ENCODE results near the gene MB.
A peak's percentile ranks its signal among the peaks of the same experiment; 100 is the strongest.
"Not testable (repeated sequence)": the region's sequence is repeated elsewhere in the genome, so short reads cannot be mapped to it uniquely, and the experiment has no call there.

The MB gene

GRCh38 chr22:35617137-35617755 is at the start of gene MB:
MB (minus strand) TSS chr22:35617329; CDS start chr22:35617257, 72 bp downstream.
- DNase-seq (ENCODE audit: low read depth), result no peak

DNA sequence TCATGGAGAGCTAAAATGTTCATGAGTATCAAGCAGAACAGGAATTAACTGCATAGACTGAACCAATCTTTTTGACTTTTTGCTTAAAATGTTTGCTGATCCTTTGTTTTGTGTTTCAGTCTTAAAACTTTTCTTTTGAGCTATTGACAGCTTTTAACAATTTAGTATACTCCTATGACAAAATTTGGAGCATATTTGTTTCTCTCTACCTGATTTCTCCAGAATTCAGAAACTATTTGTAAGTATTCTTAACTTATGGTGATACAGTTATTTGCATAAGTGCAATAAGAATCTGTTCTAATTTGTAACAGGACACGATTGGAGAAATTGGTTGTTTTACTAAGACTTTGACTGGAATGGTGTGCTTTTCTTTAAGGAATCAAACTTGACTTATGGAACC is 49.6 kb upstream of the MB start:
- not testable (repeated sequence) for DNase-seq (ENCODE audit: low read depth)

DNA sequence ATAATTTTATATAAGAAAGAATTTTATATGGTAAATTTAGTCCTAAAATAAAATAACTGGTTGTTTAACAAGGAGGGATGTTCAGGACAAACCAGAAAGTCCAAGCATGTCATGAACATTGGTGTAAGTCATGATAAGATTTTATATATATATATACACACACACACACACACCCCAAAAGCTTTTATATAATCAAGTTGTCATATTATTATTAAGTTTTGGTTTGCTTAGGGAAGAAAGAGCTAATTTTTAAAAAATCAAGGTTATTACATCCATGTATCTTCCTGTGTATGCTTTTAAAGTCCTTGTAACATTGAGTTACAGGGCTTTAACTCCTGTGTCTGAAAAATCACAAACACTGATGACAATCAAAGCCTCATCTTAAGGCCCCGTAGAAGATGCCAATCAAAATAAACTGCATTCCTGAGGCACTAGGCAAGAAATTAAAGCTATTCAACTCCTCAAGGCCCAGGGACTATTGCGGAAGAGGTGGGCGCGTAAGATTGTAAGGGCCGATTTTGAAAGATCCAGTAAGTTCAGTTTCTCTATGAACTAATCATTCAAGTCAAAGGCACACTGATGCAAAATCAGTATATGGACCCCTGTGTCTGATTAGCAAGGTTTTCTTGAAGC is 47.9 kb upstream of the MB start:
- no peak for DNase-seq (ENCODE audit: low read depth)

GRCh38 chr22:35663371-35663770 is 46.2 kb upstream of the MB start:
- DNase-seq (ENCODE audit: low read depth), result no peak

- no peak for DNase-seq (ENCODE audit: low read depth)
Observed at GRCh38 chr22:35662914-35663313, 45.8 kb upstream of the MB start.

GRCh38 chr22:35661464-35661863 is 44.3 kb upstream of the MB start:
- no peak for DNase-seq (ENCODE audit: low read depth)

GRCh38 chr22:35660291-35661127 is 43.4 kb upstream of the MB start:
- DNase-seq (ENCODE audit: low read depth), result peak; percentile 36

- DNase-seq (ENCODE audit: low read depth), result no peak
Observed at GRCh38 chr22:35657571-35658312, 40.6 kb upstream of the MB start.

DNA sequence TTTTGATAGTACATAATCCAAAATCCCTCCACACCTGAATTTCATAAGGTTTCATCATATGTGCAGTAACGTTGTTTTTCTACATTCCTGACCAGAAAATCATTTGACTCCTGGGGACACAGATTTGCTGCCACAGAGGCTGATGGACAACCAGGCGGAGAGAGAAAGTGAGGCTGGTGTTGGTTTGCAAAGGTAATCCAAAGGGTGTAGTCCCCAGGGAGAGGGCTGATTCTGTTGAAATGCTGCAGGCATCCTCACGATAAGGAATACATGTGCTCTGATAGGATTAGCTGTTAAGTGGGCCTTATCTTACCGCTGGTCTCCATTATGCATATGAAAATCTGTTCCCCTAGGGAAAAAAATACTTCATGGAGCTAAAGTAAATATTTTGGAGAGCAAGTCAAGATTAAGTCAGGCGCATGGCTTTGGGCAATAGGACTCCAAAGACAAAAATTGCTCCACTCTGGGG is 39.2 kb upstream of the MB start:
- DNase-seq (ENCODE audit: low read depth), result no peak

- DNase-seq (ENCODE audit: low read depth), result no peak
Observed at GRCh38 chr22:35653824-35654223, 36.7 kb upstream of the MB start.

GRCh38 chr22:35651085-35651484 is 34.0 kb upstream of the MB start:
- DNase-seq (ENCODE audit: low read depth), result no peak

DNA sequence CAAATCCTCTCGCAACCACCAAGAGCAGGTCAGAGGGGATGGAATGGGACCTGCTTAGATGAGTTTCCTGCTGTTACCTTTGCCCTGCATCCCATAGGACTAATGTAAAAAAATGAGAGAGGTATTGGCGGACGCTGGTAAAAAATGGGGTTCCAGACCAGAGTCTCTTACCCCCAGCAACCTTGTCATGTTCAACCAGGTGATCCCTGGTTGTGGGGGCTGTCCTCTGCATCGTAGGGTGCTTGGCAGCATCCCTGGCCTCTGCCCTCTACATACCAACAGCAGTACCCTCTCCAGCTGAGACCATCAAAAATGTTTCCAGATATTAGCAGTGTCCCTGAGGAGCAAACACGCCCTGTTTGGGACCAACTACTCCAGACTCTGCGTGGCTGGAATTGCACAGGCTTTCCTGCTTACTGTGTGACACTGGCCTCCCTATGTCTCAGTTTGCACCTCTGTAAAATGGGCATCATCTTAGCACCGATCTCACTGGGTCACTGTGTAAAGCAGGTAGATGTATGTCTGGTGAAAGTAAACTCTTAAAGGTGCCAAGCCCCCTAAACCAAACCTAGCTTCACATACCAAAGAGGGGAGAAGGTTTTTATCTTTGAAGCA is 32.6 kb upstream of the MB start:
- no peak for DNase-seq (ENCODE audit: low read depth)

GRCh38 chr22:35649026-35649553 is 32.0 kb upstream of the MB start:
- DNase-seq (ENCODE audit: low read depth), result no peak

DNA sequence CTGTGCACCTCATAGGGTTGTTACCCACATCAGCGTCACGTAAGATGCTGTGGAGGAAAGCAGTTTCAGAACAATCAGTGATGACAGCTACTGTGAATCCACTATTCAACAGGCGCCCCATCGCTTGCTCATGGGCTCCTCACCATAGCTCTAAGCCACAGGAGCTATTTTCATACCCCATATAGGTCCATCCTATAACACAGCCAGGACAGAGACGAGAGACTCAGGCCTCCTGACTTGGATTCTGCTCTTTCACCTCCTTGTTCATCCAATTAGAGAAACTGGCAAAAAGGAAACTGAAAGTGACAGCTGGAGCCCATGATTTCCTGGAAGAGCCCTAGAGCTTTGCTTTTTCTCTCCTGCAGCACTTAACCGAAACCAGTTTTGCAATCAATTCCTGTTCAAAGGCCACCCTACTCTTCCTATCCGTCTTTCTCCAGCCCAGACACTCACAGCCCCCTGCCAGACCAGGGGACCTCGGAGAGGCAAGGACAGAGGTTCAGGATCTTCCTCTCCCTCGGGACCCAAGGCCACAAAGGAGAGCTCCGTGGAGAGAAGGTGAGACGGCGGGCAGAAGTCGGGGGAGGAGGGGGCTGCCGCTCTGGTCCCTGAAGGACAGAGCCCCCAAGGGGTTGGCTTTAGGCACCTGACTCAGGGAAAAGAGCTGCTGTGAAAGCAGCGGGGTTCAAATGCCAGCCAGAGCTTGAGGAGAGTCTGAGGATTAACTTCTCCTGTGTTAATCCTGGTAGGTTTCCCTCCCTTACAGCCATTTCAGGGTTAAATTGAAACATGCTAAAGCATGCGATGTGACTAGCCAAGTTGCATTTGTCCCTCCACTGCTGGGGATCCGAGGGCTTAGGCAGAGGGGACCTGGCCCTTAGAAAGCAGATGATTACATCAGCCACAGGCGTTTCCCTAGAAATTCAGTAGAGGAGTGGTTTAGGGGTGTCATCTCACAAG is 31.2 kb upstream of the MB start, which contains the start of gene APOL6:
APOL6 (plus strand) TSS at position 381 of the 960 bp plus-strand sequence. CDS start 7,980 bp downstream, outside the sequence.
- peak; percentile 40 for DNase-seq (ENCODE audit: low read depth)

GRCh38 chr22:35645646-35646045 is 28.5 kb upstream of the MB start:
- no peak for DNase-seq (ENCODE audit: low read depth)

GRCh38 chr22:35643991-35644390 is 26.9 kb upstream of the MB start:
- DNase-seq (ENCODE audit: low read depth), result no peak

DNA sequence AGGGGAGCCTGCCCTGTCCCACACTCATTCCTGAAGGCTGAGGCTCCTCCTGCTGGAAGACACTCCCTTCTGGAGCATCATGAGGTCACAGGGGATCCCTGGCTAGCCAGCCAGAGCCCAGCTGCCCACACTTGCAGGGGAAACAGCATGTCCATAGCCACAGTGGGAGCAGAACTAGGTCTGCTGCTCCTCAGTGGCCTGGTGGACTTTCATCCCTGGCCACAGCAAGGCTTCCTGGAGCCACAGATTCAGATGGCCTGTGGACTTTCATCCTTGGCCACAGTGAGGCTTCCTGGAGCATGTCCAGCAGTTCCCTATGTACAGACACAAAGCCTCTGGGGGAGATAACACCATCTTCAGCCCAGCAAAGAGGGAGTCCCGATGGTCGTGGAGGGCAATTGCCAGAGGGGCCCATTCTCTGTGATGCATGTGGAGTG is 25.2 kb upstream of the MB start:
- DNase-seq (ENCODE audit: low read depth), result no peak

DNA sequence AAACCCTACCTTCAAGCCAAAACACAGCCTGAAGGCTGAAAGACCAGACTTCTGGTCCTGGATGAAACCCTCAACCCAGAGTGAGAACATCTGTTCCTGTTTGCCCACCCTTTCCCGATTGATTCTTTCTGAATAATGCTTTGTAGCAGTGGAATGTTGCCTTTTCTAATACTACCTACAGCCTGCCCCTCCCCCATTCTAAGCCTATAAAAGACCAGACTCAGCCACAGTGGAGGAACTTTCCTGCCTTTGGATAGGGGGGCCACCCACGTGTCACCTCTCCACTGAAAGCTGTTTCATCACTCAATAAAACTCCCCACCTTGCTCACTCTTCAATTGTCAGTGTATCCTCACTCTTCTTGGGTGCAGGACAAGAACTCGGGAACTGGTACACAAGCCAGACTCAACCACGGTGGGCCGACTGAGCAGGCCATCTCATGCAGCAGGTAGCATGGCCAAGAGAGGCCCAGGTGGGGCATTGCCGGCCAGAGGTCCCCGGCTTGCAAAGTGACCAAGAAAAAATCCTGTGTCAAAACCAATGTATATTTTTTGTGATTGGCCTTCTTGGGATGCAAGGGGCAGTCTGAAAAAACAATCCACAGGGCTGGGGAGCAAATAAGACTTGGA is 24.5 kb upstream of the MB start:
- DNase-seq (ENCODE audit: low read depth), result no peak

DNA sequence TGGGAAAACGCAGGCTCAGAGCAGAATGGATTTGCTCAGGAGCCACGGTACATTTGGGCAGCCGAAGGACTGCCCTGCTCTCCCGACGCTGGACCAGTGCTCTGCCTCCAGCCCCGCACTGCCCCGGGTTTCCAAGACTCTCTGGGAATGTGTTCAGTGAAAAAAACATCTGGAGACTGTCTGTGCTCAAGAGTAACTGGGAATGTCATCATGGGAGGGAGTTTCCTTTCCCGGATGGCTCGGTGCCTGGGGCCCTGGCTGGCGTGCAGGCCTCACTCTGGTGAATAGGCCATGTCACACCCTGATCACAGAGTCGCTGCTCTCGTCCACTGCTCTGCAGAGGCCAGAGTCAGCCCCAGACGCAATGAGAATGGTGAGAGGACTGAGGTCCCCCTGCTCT is 21.3 kb upstream of the MB start:
- DNase-seq (ENCODE audit: low read depth), result no peak

DNA sequence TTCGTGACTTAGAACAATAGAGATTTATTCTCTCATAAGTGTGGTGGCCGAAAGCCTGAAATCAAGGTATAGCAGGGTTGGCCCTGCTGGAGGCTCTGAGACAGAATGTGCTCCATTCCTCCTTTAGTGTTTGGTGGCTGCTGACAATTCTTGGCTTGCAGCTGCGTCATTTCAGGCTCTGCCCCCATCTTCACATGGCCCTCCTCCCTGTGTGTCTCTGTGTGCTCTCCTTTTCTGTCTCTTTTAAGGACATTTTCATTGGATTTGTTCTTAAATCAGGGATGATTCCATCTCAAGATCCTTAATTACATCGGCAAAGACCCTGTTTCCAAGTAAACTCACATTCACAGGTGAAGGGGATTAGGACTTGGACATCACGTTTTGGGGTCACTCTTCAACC is 20.9 kb upstream of the MB start:
- DNase-seq (ENCODE audit: low read depth), result no peak

All from stimulated activated CD8-positive, alpha-beta memory T cell treated with anti-CD3 and anti-CD28 coated beads, Interleukin-4, amount 100 ng/mL, for 24 hours (primary cell).